Measurements from ENCODE around the gene NME9.
A peak's percentile ranks its signal among the peaks of the same experiment; 100 is the strongest.

The NME9 gene

DNA sequence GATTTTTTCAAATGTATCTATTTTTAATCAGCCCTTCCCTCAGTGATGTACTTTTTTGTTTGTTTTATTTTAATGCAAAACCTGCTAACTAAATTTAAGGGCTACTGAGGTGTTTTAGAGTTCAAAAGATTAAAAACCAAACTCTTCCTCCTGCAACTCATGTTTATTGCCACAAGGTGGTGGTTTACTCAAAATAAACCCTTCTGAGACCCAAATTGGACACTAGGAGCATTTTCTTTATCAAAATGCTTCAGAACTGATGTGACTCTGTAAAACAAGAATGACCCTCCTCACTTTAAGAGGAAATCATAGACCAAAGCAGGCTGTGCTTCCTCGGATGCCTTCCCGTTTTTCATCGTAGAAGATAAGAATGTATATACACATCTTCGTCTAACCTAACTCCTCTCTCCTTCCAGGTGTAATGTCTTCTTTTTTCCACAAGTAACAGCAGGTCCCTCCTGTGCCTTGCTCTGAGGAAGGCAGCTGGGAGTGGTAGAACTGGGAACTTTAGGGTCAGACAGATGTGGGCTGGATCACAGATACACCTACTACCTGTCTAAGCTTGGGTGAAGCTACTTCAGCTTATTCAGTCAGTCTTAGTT is 2.9 kb upstream of the NME9 start:
- peaks cover 20% of the 10 kb centered on the region for H3K4me1 Mint-ChIP-seq
- CTCF ChIA-PET = interaction anchor here (1.0 to 1.7 kb wide), 3 partner anchors 40 to 153 kb away, joined by 3 to 4 read pairs (median 3); partner anchors contain the start of gene ARMC8
- no peak for DNase-seq
- no peak overlapping the region for H3K27ac Mint-ChIP-seq
- H3K36me3 Mint-ChIP-seq = no peaks in the 10 kb centered on the region
- no peak overlapping the region for H3K4me3 Mint-ChIP-seq
- H3K27me3 Mint-ChIP-seq = peaks cover 12% of the 10 kb centered on the region
- no peaks in the 10 kb centered on the region for H3K9me3 Mint-ChIP-seq

DNA sequence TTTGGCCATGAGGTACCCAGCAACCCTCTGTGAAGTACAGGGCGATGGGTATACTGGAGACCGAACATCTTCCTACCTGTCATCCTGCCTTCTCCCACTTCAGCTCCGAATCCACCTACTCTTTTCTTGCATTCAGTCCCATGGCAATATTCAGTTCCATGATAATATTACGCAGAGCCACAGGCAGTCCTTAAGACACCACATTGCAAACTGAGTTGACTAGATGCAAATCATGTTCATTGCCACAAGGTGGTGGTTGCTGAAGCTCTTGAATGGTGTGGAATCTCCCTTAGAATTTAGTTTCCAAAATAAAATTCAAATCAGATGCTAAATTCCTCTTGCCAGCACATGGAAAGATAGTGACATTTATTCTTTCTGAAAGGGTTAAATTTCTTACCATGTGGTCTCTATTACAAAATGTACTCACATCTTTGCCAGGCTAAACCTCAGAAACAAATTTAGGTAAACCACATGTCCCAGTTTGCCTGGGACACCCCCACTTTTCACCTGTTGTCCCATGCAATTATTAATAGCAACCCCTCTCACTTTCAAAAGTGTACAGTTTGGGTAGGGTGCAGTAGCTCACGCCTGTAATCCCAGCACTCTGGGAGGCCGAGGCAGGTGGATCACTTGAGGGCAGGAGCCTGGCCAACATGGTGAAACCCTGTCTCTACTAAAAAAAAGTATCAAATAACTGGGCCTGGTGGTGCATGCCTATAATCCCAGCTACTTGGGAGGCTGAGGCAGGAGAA is 1.7 kb upstream of the NME9 start:
- no peak overlapping the region for H3K4me3 Mint-ChIP-seq
- H3K27ac Mint-ChIP-seq = no peak overlapping the region
- no peak for DNase-seq
- CTCF ChIA-PET = interaction anchor here (1.1 to 1.9 kb wide), 7 partner anchors 13 to 593 kb away, joined by 3 to 7 read pairs (median 5); partner anchors contain the start of gene ARMC8
- no peaks in the 10 kb centered on the region for H3K36me3 Mint-ChIP-seq
- H3K4me1 Mint-ChIP-seq = peaks cover 20% of the 10 kb centered on the region
- H3K27me3 Mint-ChIP-seq = peaks cover 11% of the 10 kb centered on the region
- no peaks in the 10 kb centered on the region for H3K9me3 Mint-ChIP-seq

DNA sequence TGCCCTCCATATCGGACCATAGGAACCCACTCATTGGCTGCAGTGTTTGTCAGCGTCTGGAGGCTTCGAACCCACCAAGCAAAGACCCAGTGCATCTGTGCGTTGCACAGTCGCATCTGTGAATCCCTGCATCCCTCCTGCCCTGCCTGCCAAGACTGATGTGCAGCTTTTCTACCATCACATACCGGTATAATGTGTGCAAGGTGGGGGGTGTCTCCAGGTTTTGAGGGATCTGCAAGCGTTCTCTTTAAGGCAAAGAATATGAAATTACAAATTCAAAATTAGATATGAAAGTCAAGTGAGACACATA is 288 bp upstream of the NME9 start:
- CTCF ChIA-PET = interaction anchor here (0.9 to 1.9 kb wide), 4 partner anchors 28 to 157 kb away, joined by 3 to 7 read pairs (median 4); no protein-coding TSS in a partner anchor
- H3K27me3 Mint-ChIP-seq = peaks cover 11% of the 10 kb centered on the region
- no peaks in the 10 kb centered on the region for H3K36me3 Mint-ChIP-seq
- H3K4me1 Mint-ChIP-seq = peaks cover 22% of the 10 kb centered on the region
- no peaks in the 10 kb centered on the region for H3K9me3 Mint-ChIP-seq
- DNase-seq = no peak
- peak overlapping the region; percentile 91 for H3K4me3 Mint-ChIP-seq
- H3K27ac Mint-ChIP-seq = no peak overlapping the region

DNA sequence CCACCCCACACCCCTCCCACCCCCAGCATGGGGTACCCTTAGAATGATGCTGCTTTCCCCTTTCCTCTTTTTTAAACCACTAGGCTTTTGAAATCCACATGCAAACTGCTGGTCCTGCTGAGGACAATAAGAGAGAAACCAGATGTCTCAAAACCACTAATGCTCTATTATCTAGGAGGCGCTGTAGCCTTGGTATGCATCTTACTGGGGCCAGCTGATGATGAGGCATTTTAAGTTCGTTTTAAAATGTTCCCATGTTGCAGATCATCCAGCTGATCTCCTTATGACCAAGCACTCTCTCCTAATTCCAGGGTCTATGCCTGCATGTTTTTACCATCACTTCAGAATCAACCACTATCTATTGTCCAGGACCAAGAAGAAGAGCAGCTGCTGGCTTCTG is 1.3 kb downstream of the NME9 start:
- peaks cover 33% of the 10 kb centered on the region for H3K4me1 Mint-ChIP-seq
- CTCF ChIA-PET = interaction anchor here (0.7 to 2.6 kb wide), 12 partner anchors 9 to 263 kb away, joined by 3 to 19 read pairs (median 3); no protein-coding TSS in a partner anchor
- H3K9me3 Mint-ChIP-seq = no peaks in the 10 kb centered on the region
- H3K27ac Mint-ChIP-seq = no peak overlapping the region
- no peak for DNase-seq
- H3K4me3 Mint-ChIP-seq = peak overlapping the region; percentile 67
- no peaks in the 10 kb centered on the region for H3K36me3 Mint-ChIP-seq
- peaks cover 10% of the 10 kb centered on the region for H3K27me3 Mint-ChIP-seq

DNA sequence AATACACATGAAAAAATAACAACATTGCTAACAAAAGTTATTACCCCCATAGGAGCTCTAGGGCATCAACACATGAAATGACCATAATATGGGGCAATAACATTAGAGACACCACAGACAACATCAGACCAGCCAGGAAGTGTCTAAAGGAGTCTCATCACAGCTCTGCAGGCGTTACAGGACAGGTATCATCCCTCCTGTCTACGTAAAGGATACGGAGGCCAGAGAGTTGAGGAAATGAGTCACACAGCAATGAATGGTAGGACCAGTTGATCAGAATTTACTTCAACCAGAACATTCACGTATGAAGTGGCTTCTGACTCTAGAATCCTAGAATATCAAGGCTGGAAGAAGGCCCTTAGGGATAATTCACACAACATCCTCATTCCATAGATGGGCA is 1.8 kb downstream of the NME9 start:
- H3K27ac Mint-ChIP-seq = no peak overlapping the region
- H3K4me1 Mint-ChIP-seq = peaks cover 33% of the 10 kb centered on the region
- peaks cover 5% of the 10 kb centered on the region for H3K27me3 Mint-ChIP-seq
- CTCF ChIA-PET = interaction anchor here (1.2 to 2.6 kb wide), 4 partner anchors 28 to 262 kb away, joined by 3 to 19 read pairs (median 4); no protein-coding TSS in a partner anchor
- no peaks in the 10 kb centered on the region for H3K9me3 Mint-ChIP-seq
- no peaks in the 10 kb centered on the region for H3K36me3 Mint-ChIP-seq
- no peak overlapping the region for H3K4me3 Mint-ChIP-seq
- DNase-seq = no peak

DNA sequence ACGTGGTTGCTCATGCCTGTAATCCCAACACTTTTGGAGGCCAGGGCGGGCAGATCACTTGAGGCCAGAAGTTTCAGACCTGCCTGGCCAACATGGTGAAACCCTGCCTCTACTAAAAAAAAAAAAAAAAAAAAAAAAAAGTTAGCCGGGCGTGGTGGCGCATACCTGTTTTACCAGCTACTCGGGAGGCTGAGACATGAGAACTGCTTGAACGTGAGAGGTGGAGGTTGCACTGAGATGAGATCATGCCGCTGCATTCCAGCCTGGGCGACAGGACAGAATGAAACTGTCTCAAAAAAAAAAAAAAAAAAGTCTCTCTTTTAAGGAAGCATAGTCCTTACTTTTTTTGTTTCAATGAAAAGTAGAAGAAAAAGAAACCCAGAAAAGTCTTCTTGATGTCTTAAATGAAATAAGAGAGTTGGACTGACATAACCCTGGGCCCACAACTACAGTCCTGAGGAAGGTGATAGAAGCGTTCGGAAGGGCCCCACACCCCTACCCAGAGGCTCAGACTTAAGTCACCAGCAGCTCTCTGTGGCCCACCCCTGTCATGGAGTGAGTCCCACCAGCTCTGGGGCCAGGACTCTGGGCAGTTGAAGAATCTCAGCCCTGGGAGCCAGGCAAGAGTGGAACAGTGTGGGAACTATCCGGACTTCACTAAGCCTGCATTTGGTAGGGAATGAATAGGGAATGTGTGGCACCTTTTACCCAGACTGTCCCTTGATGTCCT is 2.6 kb downstream of the NME9 start:
- Mint-ChIP-seq H3K4me3 (no peak overlapping the region), H3K27ac (no peak overlapping the region), H3K36me3 (no peaks in the 10 kb centered on the region), H3K27me3 (peaks cover 5% of the 10 kb centered on the region), H3K9me3 (no peaks in the 10 kb centered on the region), H3K4me1 (peaks cover 39% of the 10 kb centered on the region)
- CTCF ChIA-PET = interaction anchor here (0.6 to 2.6 kb wide), 5 partner anchors 55 to 262 kb away, joined by 3 to 19 read pairs (median 4); no protein-coding TSS in a partner anchor
- DNase-seq = no peak

DNA sequence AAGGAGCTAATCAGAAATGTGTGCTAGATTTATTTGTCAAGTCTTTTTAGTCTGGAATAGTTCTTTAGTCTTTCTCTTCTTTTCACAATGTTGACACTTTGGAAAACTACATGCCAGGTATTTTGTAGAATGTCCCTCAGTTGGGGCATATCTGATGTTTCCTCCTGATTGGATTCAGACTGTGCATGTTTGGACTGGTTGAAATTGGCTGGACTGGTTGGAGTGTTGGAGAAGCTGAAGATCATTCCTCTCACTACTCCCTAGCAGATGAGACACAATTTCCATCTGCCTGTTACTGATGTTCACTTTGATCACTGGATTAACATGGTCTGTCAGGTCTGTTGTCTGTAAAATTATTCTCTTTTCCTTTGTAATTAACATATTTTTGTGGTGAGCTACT is 3.7 kb downstream of the NME9 start:
- no peak for DNase-seq
- H3K27ac Mint-ChIP-seq = no peak overlapping the region
- H3K9me3 Mint-ChIP-seq = no peaks in the 10 kb centered on the region
- peaks cover 40% of the 10 kb centered on the region for H3K4me1 Mint-ChIP-seq
- H3K4me3 Mint-ChIP-seq = no peak overlapping the region
- peaks cover 5% of the 10 kb centered on the region for H3K27me3 Mint-ChIP-seq
- CTCF ChIA-PET = interaction anchor here (0.6 to 1.0 kb wide), 3 partner anchors 91 to 249 kb away, joined by 3 to 4 read pairs (median 4); no protein-coding TSS in a partner anchor
- H3K36me3 Mint-ChIP-seq = no peaks in the 10 kb centered on the region

DNA sequence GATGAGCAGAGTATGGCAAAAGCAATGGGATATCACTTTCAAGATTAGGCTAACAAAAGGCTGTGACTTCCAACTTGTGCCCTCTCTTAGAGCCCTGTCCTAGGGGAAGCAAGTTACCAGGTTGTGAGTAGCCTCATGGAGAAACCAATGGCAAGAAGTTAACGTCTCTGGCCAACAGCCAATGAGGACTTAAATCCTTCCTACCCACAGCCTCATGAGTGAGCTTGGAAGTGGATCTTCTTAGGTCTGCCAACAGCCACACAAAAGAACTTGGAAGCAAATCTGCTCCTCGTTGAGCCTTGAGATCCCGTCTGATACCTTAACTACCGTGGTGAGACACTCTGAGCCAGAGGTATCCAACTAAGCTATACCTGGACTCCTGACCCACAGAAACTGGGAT is 5.7 kb downstream of the NME9 start:
- Mint-ChIP-seq H3K4me1 (peaks cover 32% of the 10 kb centered on the region), H3K36me3 (no peaks in the 10 kb centered on the region), H3K9me3 (no peaks in the 10 kb centered on the region), H3K27ac (no peak overlapping the region), H3K27me3 (no peaks in the 10 kb centered on the region), H3K4me3 (no peak overlapping the region)
- CTCF ChIA-PET = no interaction called here
- DNase-seq = no peak

DNA sequence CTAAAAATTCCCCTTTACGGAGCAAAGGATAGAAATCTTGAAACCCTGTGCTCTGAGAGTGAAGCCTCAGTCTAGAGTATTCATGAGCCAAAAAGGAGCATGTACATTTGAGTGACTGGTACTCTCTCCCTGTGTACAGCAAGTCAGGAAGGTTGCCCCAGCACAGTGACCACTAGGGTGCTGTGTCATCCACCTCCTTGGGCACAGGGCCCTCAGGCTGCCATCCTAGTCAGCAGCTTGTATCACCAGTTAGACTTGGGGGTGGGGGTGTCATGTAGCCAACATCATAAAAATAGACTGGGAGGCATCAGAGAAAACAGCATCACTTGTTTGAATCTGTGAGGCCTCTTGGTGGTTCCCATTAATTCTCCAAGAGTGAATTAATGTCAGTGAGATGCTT is 12.0 kb downstream of the NME9 start:
- no peak overlapping the region for H3K27ac Mint-ChIP-seq
- CTCF ChIA-PET = no interaction called here
- no peak overlapping the region for H3K4me3 Mint-ChIP-seq
- H3K27me3 Mint-ChIP-seq = peaks cover 11% of the 10 kb centered on the region
- H3K9me3 Mint-ChIP-seq = no peaks in the 10 kb centered on the region
- H3K36me3 Mint-ChIP-seq = no peaks in the 10 kb centered on the region
- H3K4me1 Mint-ChIP-seq = peaks cover 11% of the 10 kb centered on the region
- no peak for DNase-seq

DNA sequence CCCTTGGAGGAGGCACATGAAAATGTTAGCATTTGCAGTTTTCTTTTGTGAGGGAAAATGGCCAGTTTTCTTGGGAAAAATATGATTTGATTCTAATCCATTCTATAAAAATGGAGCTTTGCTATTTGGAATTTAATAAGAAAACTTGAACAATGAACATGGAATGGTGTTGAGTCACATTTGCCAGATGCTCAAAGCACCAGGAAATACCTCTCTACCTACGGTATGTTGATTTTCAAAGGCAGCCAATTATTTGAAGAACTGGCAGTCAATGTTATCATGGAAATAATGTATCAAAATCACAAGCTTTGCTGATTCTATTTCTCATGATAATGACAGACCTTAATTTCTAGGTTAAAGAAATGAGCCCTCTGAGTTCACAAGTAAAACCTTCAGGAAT is 14.9 kb downstream of the NME9 start:
- Mint-ChIP-seq H3K9me3 (peaks cover 4% of the 10 kb centered on the region), H3K36me3 (no peaks in the 10 kb centered on the region), H3K4me1 (no peaks in the 10 kb centered on the region), H3K27ac (no peak overlapping the region), H3K27me3 (peaks cover 15% of the 10 kb centered on the region), H3K4me3 (no peak overlapping the region)
- no peak for DNase-seq
- CTCF ChIA-PET = no interaction called here

DNA sequence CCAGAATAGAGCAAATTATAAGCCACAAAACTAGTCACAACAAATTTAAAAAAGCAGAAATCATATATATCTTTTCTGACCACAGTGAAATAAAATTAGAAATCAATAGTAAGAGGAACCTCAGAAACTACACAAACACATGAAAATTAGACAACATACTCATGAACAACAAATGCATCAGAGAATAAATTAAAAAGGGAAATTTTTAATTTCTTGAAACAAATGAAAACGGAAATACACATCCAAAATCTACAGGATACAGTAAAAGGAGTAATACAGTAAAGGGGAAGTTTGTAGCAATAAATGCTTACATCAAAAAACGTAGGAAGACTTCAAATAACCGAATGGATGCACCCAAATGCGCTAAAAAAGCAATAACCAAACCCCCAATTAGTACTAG is 19.2 kb downstream of the NME9 start:
- Mint-ChIP-seq H3K27me3 (peaks cover 20% of the 10 kb centered on the region), H3K4me1 (no peaks in the 10 kb centered on the region), H3K9me3 (peaks cover 14% of the 10 kb centered on the region), H3K36me3 (no peaks in the 10 kb centered on the region), H3K27ac (no peak overlapping the region), H3K4me3 (no peak overlapping the region)
- CTCF ChIA-PET = no interaction called here
- no peak for DNase-seq

DNA sequence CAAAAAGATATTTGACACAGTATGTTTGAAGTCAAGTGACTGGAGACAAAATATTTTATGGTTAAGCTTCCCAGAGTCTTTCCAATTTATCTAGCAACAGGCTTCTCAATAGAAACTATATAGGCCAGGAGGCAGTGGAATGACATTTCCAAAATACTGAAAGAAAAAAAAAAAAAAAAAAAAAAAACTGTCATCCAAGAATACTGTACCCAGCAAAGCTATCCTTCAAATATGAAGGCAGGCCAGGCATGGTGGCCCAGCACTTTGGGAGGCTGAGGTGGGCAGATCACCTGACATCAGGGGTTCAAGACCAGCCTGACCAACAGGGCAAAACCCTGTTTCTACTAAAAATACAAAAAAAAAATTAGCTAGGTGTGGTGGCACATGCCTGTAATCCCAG is 20.9 kb downstream of the NME9 start:
- Mint-ChIP-seq H3K9me3 (peaks cover 14% of the 10 kb centered on the region), H3K4me3 (no peak overlapping the region), H3K27me3 (peaks cover 13% of the 10 kb centered on the region), H3K27ac (no peak overlapping the region), H3K36me3 (no peaks in the 10 kb centered on the region), H3K4me1 (no peaks in the 10 kb centered on the region)
- CTCF ChIA-PET = no interaction called here
- DNase-seq = no peak

DNA sequence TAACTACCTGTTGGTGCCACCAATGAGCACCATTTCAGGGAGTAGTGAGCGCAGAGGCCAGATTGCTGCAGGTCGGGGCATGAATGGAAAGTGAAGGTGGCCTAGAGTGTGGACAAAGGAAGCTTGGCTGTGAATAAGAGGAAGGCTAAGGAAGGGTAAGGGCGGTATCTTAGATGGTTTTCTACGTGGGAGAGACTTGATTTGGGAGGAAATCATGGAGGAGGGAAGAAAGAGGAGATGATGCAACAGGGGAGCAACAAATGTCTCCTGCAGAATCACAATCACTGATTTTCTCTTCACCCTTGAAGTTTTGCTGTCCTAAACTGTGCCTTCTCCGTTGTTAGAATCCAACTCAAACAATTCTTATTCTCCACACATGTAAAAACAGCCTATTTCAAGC is 21.8 kb downstream of the NME9 start:
- peaks cover 14% of the 10 kb centered on the region for H3K9me3 Mint-ChIP-seq
- no peak overlapping the region for H3K4me3 Mint-ChIP-seq
- H3K27ac Mint-ChIP-seq = no peak overlapping the region
- no peak for DNase-seq
- H3K4me1 Mint-ChIP-seq = no peaks in the 10 kb centered on the region
- no peaks in the 10 kb centered on the region for H3K36me3 Mint-ChIP-seq
- peaks cover 10% of the 10 kb centered on the region for H3K27me3 Mint-ChIP-seq
- CTCF ChIA-PET = no interaction called here

DNA sequence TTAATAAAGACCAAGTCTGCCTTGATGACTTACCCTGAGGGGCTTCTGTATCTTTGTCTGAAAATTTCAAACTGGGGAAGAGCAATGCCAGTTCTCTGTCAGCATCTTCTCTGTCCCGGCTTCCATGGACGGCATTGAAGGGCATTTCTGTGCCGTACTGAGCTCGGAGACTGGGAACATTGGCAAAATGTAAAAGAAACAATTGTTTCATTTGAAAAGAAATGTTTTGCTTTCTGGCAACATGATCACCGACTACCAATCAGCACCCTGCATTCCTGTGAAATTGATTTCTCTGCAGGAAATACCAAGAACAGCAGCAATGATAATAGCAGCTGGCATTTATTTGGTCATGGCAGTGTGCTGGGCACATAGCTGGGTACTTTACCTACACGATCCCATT is 26.2 kb downstream of the NME9 start:
- Mint-ChIP-seq H3K36me3 (peaks cover 9% of the 10 kb centered on the region), H3K27ac (no peak overlapping the region), H3K4me1 (no peaks in the 10 kb centered on the region), H3K27me3 (no peaks in the 10 kb centered on the region), H3K4me3 (no peak overlapping the region), H3K9me3 (peaks cover 10% of the 10 kb centered on the region)
- DNase-seq = no peak
- CTCF ChIA-PET = no interaction called here

Data from activated naive CD4-positive, alpha-beta T cell treated with anti-CD3 and anti-CD28 coated beads, Interleukin-2, amount 10 ng/mL, durations not matched to agents 7 days and 5 days (primary cell).